ENCODE measurements around the gene NT5DC4. TPM values are rescaled to one million over a fixed set of nuclear protein-coding genes. Genes with fewer than 3 reads are reported as not detected.

NT5DC4 gene
- total RNA-seq, 1 donor = not detected

DNA sequence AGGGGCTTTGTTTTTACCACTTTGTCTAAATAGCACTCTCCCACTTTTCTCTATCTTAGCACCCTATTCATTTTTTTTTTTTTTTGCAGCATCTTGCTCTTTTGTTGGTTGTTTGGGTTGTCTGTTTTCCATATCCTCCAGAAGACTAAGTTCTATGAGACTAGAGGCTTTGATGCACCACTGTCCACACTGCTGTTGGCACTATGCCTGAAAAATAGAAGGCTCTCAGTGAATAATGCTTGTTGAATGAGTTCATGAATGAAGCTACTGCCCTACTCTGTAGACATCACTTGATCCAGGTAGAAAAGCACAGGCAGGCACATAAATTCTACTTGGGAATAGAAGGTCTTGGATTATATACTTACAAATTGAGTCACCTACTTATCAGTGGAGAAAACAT, 56.2 kb downstream of the NT5DC4 start:
- DNase-seq (ENCODE audit: low read depth in 2 of 3, low spot score in 2 of 3) = no peak

DNA sequence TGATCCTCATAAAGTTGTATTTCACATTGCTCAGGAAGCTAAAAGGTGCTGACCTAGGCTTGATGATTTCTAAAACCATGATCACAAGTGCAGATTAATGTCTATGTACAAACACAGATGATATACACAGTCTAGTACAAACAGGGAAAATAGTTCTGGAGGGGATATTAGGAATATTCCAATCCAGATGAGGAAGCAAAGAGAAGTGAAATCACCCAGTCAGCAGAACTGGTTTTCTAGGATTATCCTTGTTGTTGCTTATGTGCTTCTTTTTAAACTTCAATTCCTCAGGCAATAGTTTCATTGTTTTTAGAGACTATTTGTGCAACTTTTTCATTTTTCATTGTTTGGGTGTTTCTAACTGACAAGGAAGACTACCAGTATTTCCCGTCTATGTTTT, 58.8 kb downstream of the NT5DC4 start:
- no peak for DNase-seq (ENCODE audit: low read depth in 2 of 3, low spot score in 2 of 3)

DNA sequence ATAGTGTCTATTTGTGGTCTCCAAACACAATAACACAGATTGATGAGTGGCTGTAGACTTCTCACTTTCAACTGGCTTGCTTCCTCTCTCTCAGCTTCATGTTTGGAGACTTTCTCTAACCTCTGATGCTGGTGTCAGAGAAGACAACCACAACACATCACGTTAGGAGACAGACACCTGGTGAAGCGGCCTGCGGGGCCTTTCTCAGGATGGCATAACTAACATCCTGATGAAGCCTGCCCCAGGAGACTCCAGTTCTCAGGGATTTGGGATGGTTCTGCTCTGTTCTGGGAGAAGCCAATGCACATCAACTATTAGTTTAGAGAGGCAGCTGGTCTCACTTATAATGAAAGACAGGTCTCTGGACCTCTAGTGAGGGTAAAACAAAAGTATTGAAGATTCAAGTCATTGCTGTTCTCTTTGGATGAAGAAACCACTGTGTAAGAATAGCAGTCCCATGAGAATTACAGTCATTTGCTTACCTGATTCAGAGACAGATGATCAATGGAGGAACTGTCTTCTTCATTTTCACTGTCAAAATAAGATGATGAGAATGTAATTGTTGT, 61.5 kb downstream of the NT5DC4 start:
- DNase-seq (ENCODE audit: low read depth in 2 of 3, low spot score in 2 of 3) = no peak

DNA sequence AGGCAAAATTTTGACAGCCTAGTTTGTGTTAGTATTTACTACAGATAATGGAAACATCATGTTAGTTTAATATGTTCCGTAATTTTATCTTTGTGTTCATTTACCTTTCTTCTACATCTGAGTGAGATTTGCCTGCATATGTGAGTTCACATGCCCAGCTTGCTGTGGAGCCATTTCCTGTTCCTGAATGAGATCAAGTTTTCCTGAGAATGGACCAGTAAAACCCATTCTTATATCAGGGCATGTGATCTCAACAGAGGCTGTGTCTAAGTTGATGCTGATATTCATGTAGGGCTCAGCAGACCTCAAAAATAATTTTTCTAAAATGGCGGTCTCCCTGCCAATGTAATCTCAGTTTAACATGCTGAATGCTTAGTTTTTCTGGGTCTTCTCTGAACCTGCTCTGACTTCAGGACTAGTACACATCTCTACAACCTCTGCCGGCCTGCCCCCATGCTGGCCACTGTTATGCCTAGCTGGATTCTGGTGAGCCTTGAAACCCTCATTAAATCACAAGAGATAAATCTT, 62.4 kb downstream of the NT5DC4 start:
- no peak for DNase-seq (ENCODE audit: low read depth in 2 of 3, low spot score in 2 of 3)

DNA sequence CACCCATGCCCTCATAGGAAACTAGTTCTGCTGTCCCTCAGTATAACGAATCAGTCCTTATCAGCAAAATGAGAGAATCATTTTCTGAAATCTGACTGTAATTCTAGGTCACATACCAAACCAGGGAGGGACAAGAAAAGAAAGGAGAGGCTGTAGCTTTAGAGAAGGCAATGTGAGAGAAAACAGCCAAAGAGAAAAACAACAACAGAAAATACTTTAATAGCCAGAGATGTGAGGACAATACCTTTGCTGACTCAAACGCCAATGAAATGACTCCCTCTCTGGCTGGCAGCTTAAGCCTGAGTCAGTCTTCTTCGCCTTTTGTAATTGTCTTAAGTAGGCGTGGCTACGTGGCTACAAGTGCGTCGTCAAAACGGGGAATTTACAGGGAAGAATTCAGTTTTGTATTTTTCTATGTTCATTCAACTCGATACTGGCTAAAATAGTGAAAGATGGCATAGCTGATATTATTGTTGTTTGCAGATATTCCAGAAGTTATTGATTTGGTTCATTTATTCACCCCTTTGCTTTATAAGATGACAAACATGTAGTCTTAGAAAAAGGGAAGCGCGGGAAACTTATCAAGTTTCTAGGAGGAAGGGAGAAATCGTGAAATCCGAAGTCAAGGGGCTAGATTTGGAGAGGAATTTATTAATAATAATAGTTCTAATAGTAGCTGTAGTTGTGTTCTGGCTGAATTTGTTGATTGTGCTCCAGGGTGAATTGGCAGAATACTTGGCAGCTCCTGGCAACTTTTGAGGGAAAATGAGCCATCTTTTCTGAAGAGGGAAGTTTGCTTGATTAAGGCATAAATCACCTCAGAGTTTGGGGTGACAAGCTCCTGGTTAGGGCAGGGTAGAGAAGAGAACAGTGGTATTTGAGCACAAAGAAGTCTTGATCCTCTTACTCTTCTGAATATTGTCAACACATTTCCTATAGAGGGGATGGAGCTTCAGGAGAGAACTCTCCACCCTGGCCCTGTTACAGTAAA, 63.7 kb downstream of the NT5DC4 start, which contains the start of gene IL1A:
TSS of gene IL1A (minus strand) at position 295 of the 991 bp plus-strand sequence. CDS start 723 bp downstream, outside the sequence.
- DNase-seq (ENCODE audit: low read depth in 2 of 3, low spot score in 2 of 3) = peak in 1 of 3 donors; percentile 36

DNA sequence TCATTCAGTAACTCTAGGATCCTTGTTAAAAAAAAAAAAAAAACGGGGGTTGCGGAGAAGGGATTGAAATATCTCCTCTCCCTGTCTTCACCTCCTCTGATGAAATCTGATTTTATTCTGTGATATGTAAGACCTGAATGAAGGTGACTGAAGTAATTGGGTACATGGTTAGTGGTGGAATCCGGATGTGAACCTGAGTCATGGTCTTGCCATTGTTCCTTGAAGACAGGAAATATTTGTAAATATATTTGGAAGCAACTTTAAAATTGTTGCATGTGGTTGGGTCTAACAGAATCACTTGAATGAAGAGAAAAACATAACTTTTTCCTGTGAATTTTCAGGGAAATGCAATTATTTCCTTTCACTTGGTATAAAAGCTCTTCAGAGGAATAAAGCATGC, 66.5 kb downstream of the NT5DC4 start:
- no peak for DNase-seq (ENCODE audit: low read depth in 2 of 3, low spot score in 2 of 3)

DNA sequence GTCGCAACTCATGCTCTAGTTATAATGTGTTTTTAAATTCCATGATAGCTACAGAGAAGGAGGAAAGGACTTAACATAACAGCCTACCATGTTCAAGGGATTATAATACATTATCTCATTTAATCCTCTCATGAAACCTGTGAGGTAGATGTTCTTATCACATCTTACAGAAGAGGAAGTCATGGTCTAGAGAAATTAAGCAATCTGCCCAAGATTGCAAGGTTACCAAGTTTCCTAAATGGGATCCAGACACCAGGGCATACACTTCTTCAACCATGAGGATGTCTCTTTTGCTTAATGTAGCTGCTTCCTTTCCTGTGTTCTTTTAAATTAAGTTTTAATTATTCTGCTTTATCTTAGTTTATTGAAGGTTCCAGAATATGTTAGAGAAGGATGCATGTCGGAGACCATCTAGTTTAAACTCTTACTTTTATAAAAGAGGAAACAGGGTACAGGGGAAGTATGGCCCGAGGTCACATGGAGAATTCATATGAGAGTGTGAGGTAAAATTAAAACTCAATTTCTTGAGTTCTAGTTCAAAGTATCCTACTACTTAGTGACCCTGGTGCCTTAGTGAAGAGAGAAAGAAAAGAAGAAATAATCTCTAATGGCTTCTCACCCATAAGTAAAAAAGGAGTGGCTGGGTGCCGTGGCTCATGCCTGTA, 67.0 kb downstream of the NT5DC4 start:
- DNase-seq (ENCODE audit: low read depth in 2 of 3, low spot score in 2 of 3) = peak in 1 of 3 donors; percentile 73

DNA sequence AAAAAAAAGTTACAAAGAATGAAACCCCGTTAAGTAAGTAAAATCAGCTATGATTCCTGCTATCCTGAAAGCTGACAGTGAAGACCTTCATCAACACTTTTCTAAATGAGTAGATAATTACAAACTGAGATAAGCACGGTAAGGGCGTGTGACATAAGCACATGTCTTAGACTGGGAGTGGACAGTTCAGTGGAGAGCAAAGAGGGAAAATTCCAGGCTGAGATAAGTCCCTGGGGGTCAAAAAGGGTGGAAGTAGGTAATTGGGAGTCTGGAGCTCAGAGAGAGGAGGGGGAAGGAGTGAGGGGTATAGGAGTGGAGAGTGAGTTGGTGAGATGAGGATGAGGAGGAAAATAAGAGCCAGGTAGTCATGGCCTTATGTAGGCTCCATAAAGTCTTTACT, 67.8 kb downstream of the NT5DC4 start:
- no peak for DNase-seq (ENCODE audit: low read depth in 2 of 3, low spot score in 2 of 3)

Other genes starting within 250 kb of the NT5DC4 start
- gene TTL, start 238.9 kb upstream of the NT5DC4 start, total RNA-seq = 15.1 TPM
- gene POLR1B, start 178.6 kb upstream of the NT5DC4 start, total RNA-seq = 18.6 TPM
- 29.6 TPM for gene CHCHD5, start 136.4 kb upstream of the NT5DC4 start, total RNA-seq
- 32.9 TPM for gene SLC20A1, start 75.1 kb upstream of the NT5DC4 start, total RNA-seq
- 0.81 TPM for gene CKAP2L, start 43.6 kb downstream of the NT5DC4 start, total RNA-seq
- gene IL1A, start 63.5 kb downstream of the NT5DC4 start, total RNA-seq = under 0.01 TPM
- 279 TPM for gene IL1B, start 115.8 kb downstream of the NT5DC4 start, total RNA-seq
- gene IL37, start 190.1 kb downstream of the NT5DC4 start, total RNA-seq = not detected